Measurements from ENCODE around the gene DSTN.

DSTN gene

GRCh38 chr20:17584689-17585088, 14.8 kb downstream of the DSTN start:
- no peak for DNase-seq

- DNase-seq, result no peak
Measured at GRCh38 chr20:17586250-17586649, 16.4 kb downstream of the DSTN start.

GRCh38 chr20:17587148-17587547, 17.3 kb downstream of the DSTN start:
- no peak for DNase-seq

GRCh38 chr20:17587824-17588223, 17.9 kb downstream of the DSTN start:
- DNase-seq, result no peak

GRCh38 chr20:17589161-17589834, 19.4 kb downstream of the DSTN start:
- DNase-seq, result no peak

- DNase-seq, result no peak
Measured at GRCh38 chr20:17590245-17590644, 20.4 kb downstream of the DSTN start.

GRCh38 chr20:17593902-17594301, 24.0 kb downstream of the DSTN start:
- DNase-seq, result no peak

GRCh38 chr20:17594443-17594842, 24.6 kb downstream of the DSTN start:
- no peak for DNase-seq

GRCh38 chr20:17595856-17596255, 26.0 kb downstream of the DSTN start:
- DNase-seq, result no peak

GRCh38 chr20:17598013-17598550, 28.2 kb downstream of the DSTN start:
- no peak for DNase-seq

- DNase-seq, result no peak
Measured at GRCh38 chr20:17601957-17602356, 32.1 kb downstream of the DSTN start.

- no peak for DNase-seq
Measured at GRCh38 chr20:17602493-17602892, 32.6 kb downstream of the DSTN start.

GRCh38 chr20:17605131-17605660, 35.3 kb downstream of the DSTN start:
- no peak for DNase-seq

GRCh38 chr20:17606001-17606400, 36.1 kb downstream of the DSTN start:
- no peak for DNase-seq

- DNase-seq, result no peak
Measured at GRCh38 chr20:17608701-17609497, 39.0 kb downstream of the DSTN start.

GRCh38 chr20:17609811-17610377, 40.0 kb downstream of the DSTN start:
- no peak for DNase-seq

GRCh38 chr20:17610566-17611289, 40.9 kb downstream of the DSTN start:
- DNase-seq, result no peak

GRCh38 chr20:17611290-17611539, 41.3 kb downstream of the DSTN start:
- no peak for DNase-seq

- no peak for DNase-seq
Measured at GRCh38 chr20:17611540-17612286, 41.8 kb downstream of the DSTN start.

GRCh38 chr20:17612287-17612991, 42.6 kb downstream of the DSTN start:
- DNase-seq, result no peak

GRCh38 chr20:17612992-17613327, 43.1 kb downstream of the DSTN start:
- no peak for DNase-seq

All from SHP77 treated with DMSO at 0.1 percent for 48 hours (cell line).